ENCODE data around the gene TTC23.

Gene TTC23

GRCh38 chr15:99169769-99170311, 79.5 kb downstream of the TTC23 start:
- H3K36me3 ChIP-seq (ENCODE audit: insufficient read depth, low read length), result 0 out of 2 replicates have a peak, but pooled peaks cover 4% of the 10 kb centered on the region
- H3K27ac ChIP-seq, result no peak overlapping the region
- H3K9me3 ChIP-seq (ENCODE audit: low read depth, low read length), result no peaks in the 10 kb centered on the region
- no peak for DNase-seq (ENCODE audit: low read depth, low spot score)
- H3K9ac ChIP-seq (ENCODE audit: insufficient read length), result no peak overlapping the region
- H3K4me3 ChIP-seq, result no peak overlapping the region
- no peak for TF ChIP-seq EZH2 (IDR thresholded peaks at IDR 0.05)
- TF ChIP-seq FOXP2 (optimal IDR thresholded peaks at IDR 0.05; ENCODE audit: control extremely low read depth, extremely low read length, insufficient read depth), result no peak
- no peak for TF ChIP-seq POLR2AphosphoS5 (IDR thresholded peaks at IDR 0.05; ENCODE audit: borderline replicate concordance, low read depth, low read length)

DNA sequence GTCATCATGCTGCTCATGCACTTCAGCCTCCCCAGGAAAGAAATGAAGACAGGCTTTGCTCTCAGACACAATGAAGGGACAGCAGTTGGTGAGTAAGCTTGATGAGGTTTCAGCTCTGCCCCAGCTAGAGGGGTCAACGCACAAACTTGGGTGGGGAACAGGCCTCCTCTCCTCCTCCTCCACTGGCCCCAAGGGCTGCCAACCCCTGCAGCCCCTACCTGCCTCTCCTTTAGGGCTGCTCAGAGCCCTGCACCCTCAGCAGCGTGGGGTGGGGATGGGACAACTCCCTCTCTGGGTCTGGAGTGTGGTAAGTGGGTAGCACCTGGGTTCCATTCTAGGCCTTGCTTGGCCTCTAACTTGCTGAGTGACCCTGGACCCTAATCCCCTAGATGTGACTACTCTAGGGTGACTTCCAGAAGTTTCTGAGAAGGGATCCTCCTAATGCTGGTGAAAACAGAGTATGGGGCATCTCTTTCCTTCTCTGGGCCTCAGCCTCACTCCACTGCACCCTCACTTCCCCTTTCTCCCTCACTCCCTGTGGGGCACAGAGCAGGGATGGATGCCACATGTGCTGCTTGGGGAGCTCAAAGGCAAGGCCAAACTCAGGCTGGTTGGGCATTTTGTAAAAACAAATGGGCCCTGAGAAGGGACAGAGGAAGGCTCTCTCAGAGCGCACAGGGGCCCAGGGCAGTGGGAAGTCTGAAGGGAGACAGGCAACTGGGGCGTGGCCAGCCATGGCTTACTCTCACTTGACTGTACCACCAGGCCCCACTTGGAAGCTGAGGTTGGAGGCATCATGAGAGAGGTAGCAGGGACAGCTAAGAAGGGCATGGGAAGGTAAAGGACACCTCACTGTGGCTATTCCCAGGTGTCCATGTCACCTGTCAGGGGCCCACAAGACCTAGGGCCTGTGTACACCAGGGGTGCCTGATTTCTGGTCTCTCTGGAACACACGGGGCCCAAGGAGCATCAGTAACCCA, 80.5 kb downstream of the TTC23 start:
- Histone ChIP-seq H3K9ac (ENCODE audit: insufficient read length) (no peak overlapping the region), H3K9me3 (ENCODE audit: low read depth, low read length) (no peaks in the 10 kb centered on the region), H3K4me3 (no peak overlapping the region), H3K36me3 (ENCODE audit: insufficient read depth, low read length) (0 out of 2 replicates have a peak, but pooled peaks cover 4% of the 10 kb centered on the region), H3K27ac (no peak overlapping the region)
- no peak for DNase-seq (ENCODE audit: low read depth, low spot score)
- no peak for TF ChIP-seq FOXP2 (optimal IDR thresholded peaks at IDR 0.05; ENCODE audit: control extremely low read depth, extremely low read length, insufficient read depth)
- TF ChIP-seq EZH2 (IDR thresholded peaks at IDR 0.05), result no peak
- no peak for TF ChIP-seq POLR2AphosphoS5 (IDR thresholded peaks at IDR 0.05; ENCODE audit: borderline replicate concordance, low read depth, low read length)

DNA sequence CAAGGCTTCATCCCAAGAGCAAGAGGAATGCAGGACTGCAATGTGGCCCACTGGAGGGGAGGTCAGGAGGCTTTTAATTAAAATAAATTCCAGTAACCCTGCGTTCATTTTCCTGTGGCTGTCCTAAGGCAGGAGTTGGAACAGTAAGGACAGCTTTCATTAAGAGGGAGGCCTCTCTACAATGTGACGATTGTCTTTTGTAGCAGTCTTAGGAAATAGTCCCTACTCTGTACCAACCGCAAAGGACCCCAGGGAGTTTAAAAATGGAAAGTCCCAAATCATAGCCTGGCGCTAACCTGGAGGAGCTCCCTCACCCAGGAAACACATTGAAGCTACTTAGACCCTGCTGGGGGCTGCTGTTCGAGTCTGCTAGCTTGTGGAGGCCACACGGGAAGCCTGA, 81.7 kb downstream of the TTC23 start:
- H3K9ac ChIP-seq (ENCODE audit: insufficient read length), result no peak overlapping the region
- no peak for DNase-seq (ENCODE audit: low read depth, low spot score)
- no peak overlapping the region for H3K4me3 ChIP-seq
- TF ChIP-seq EZH2 (IDR thresholded peaks at IDR 0.05), result no peak
- no peak for TF ChIP-seq FOXP2 (optimal IDR thresholded peaks at IDR 0.05; ENCODE audit: control extremely low read depth, extremely low read length, insufficient read depth)
- no peak for TF ChIP-seq POLR2AphosphoS5 (IDR thresholded peaks at IDR 0.05; ENCODE audit: borderline replicate concordance, low read depth, low read length)
- 0 out of 2 replicates have a peak, but pooled peaks cover 4% of the 10 kb centered on the region for H3K36me3 ChIP-seq (ENCODE audit: insufficient read depth, low read length)
- H3K9me3 ChIP-seq (ENCODE audit: low read depth, low read length), result no peaks in the 10 kb centered on the region
- H3K27ac ChIP-seq, result no peak overlapping the region

DNA sequence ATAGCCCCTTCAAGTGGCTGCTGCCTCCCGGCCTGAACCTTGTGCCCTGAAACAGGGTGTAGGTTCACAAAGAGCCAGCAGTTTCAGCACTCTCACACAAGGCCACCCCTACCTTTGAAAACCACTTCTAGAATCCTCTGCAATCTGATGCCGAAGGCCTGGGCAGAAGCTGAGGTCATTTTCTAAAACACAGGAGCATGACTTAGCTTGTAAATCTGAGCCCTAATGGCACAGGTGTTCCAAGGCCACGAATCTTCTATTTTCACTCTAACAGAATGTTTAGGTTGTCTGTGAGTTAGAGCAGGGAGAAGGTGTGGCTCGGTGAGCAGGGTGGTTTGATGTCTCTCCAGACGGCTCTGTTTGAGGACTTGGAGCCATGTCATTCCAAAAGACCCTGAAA, 82.2 kb downstream of the TTC23 start:
- Histone ChIP-seq H3K27ac (no peak overlapping the region), H3K4me3 (no peak overlapping the region), H3K36me3 (ENCODE audit: insufficient read depth, low read length) (no peaks in the 10 kb centered on the region), H3K9ac (ENCODE audit: insufficient read length) (no peak overlapping the region), H3K9me3 (ENCODE audit: low read depth, low read length) (no peaks in the 10 kb centered on the region)
- TF ChIP-seq FOXP2 (optimal IDR thresholded peaks at IDR 0.05; ENCODE audit: control extremely low read depth, extremely low read length, insufficient read depth), result no peak
- no peak for TF ChIP-seq EZH2 (IDR thresholded peaks at IDR 0.05)
- TF ChIP-seq POLR2AphosphoS5 (IDR thresholded peaks at IDR 0.05; ENCODE audit: borderline replicate concordance, low read depth, low read length), result no peak
- DNase-seq (ENCODE audit: low read depth, low spot score), result no peak

DNA sequence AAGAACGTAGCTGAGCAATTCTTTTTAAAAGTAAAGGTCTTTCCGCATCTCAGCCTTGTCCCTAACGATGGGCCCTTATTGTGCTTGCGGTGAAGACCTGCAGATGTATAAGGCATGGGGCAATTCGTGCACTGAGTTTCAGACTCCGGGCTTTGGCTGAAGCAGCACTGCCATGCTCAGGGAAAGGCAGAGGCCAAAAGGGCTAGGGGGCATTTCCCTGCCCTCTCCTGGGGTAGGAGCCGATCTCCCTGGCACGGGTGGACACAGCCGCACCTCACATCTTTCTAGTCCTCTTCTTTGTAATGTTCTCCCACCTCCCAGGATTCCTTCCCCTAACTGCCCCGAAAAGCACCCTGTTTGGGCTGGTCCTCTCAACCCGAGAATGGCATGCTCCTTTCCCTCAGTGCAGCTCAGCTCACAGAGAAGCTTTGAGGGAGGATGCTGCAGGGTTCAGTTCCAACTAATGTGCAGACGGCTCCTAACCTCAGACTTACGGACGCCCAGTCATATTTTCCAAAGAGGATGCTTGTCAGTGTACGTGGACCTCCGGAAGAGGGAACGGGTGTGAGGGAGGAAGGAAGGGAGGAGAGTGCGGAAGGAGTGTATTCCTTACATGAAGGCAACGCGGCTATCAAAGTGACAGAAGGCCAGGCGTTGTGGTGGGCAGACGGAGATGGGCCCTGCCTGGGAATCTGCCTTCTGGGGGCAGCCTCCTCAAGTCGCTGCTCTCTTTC, 83.3 kb downstream of the TTC23 start:
- Histone ChIP-seq H3K9ac (ENCODE audit: insufficient read length) (no peak overlapping the region), H3K27ac (no peak overlapping the region), H3K4me3 (no peak overlapping the region), H3K36me3 (ENCODE audit: insufficient read depth, low read length) (no peaks in the 10 kb centered on the region), H3K9me3 (ENCODE audit: low read depth, low read length) (no peaks in the 10 kb centered on the region)
- no peak for DNase-seq (ENCODE audit: low read depth, low spot score)
- TF ChIP-seq POLR2AphosphoS5 (IDR thresholded peaks at IDR 0.05; ENCODE audit: borderline replicate concordance, low read depth, low read length) (no peak), FOXP2 (optimal IDR thresholded peaks at IDR 0.05; ENCODE audit: control extremely low read depth, extremely low read length, insufficient read depth) (no peak), EZH2 (IDR thresholded peaks at IDR 0.05) (no peak)

DNA sequence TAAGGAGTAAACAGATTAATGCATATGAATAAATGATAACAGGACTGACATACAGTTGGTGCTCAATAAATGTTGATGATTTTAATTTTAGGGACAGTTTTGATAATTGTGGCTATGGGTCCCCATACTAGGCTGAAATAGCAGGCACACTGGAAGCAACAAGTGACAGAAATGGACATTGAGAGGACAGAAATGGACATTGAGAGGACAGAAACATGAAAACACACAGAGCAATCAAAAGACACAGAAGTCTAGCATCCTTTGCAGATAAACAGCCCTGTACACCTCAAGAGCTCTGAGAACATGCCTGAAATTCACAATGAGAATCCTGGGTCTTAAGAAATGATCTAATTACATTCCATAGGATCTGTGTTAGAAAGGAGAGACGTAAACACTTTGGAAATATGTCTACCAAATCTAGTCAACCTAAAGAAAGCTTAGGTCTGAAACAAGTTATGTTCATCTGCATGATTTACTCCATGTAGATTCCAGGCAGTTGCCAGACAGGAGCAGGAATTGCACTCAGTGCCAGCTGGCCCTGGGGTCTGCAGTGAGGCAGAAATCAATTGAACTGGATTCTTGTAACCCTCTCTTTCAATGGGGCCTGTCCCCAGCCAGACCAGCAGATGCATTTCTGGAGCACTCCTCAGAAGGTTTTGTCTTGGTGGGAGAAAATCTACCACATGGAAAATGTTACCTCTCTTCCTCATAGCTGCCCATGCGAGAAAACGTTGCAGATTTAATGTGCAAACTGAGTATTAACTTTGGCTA, 84.2 kb downstream of the TTC23 start:
- Histone ChIP-seq H3K36me3 (ENCODE audit: insufficient read depth, low read length) (no peaks in the 10 kb centered on the region), H3K4me3 (no peak overlapping the region), H3K9me3 (ENCODE audit: low read depth, low read length) (no peaks in the 10 kb centered on the region), H3K27ac (no peak overlapping the region), H3K9ac (ENCODE audit: insufficient read length) (no peak overlapping the region)
- TF ChIP-seq EZH2 (IDR thresholded peaks at IDR 0.05) (no peak), POLR2AphosphoS5 (IDR thresholded peaks at IDR 0.05; ENCODE audit: borderline replicate concordance, low read depth, low read length) (no peak), FOXP2 (optimal IDR thresholded peaks at IDR 0.05; ENCODE audit: control extremely low read depth, extremely low read length, insufficient read depth) (no peak)
- DNase-seq (ENCODE audit: low read depth, low spot score), result no peak

DNA sequence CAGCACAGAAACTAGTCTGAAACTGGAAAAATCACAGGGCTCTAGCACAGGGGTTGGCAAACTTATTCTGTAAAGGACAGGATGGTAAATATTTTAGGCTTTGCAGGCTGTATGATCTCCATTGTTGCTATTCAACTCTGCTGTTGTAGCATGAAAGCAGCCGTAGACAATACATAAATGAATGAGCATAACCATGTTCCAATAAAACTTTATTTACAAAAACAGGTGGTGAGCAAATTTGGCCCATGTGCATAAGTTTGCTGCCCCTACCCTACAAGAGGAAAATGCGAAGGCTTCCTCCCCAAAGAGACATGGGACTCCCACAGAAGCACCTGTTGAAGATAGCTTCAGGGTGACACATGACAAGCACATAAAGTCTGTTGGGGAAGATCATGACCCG, 85.3 kb downstream of the TTC23 start:
- TF ChIP-seq POLR2AphosphoS5 (IDR thresholded peaks at IDR 0.05; ENCODE audit: borderline replicate concordance, low read depth, low read length) (no peak), EZH2 (IDR thresholded peaks at IDR 0.05) (no peak)
- Histone ChIP-seq H3K4me3 (no peak overlapping the region), H3K36me3 (ENCODE audit: insufficient read depth, low read length) (no peaks in the 10 kb centered on the region), H3K27ac (no peak overlapping the region), H3K9ac (ENCODE audit: insufficient read length) (no peak overlapping the region), H3K9me3 (ENCODE audit: low read depth, low read length) (no peaks in the 10 kb centered on the region)
- no peak for DNase-seq (ENCODE audit: low read depth, low spot score)
